ENCODE results near the gene BAAT. TPM values are rescaled to one million over a fixed set of nuclear protein-coding genes. Genes with fewer than 3 reads are reported as not detected.

The BAAT gene
- total and polyA plus RNA-seq, 2 of the 13 experiments (the other 11 are each of a cell fraction or from before 2014, with no cell fraction given) = 0.71 to 7.9 TPM

DNA sequence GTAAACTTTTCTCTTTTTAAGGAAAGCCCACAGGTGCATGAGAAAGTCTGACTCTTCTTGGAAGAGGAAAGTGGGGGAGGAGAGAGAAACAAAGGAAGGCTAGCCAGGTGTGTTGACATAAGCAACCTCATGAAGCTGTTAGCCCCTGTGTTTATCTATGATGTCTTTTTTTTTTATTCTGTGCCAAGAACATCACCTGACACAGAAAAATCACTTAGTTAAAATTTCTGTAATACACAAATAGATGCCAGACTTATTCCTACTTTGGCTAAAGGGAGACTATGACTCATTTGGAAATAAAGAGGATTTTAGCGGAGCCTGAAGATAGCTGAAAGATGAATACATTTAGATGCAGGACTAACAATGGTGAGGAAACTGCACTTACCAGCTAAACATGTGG, 58.3 kb downstream of the BAAT start (continued):
- TF ChIP-seq ZNF629 (CRISPR knock-in tag; conservative IDR thresholded peaks at IDR 0.05) (no peak), SOX5 (CRISPR knock-in tag; IDR thresholded peaks at IDR 0.05; ENCODE audit: borderline replicate concordance) (no peak), TRIM24 (CRISPR knock-in tag; IDR thresholded peaks at IDR 0.05) (no peak), FOXA1 (IDR thresholded peaks at IDR 0.05) (no peak), FOXA1 (CRISPR knock-in tag; IDR thresholded peaks at IDR 0.05) (0 out of 2 replicates have a peak, but pooled peaks have one; percentile 13), ZNF607 (CRISPR knock-in tag; IDR thresholded peaks at IDR 0.05; ENCODE audit: borderline replicate concordance) (no peak), ZNF260 (CRISPR knock-in tag; IDR thresholded peaks at IDR 0.05; ENCODE audit: borderline replicate concordance, low read depth) (no peak), ZNF776 (CRISPR knock-in tag; IDR thresholded peaks at IDR 0.05) (no peak), NCOA2 (CRISPR knock-in tag; IDR thresholded peaks at IDR 0.05) (peak; percentile 29; the same call in 1 of the 2 replicates), NONO (IDR thresholded peaks at IDR 0.05) (no peak), NONO (CRISPR knock-in tag; conservative IDR thresholded peaks at IDR 0.05) (no peak), SALL1 (CRISPR knock-in tag; IDR thresholded peaks at IDR 0.05) (0 out of 2 replicates have a peak, but pooled peaks have one; percentile 3), BCL6 (CRISPR knock-in tag; IDR thresholded peaks at IDR 0.05) (no peak), ZMYM4 (CRISPR knock-in tag; IDR thresholded peaks at IDR 0.05) (no peak; the same call in 1 of the 2 replicates), DNMT3B (CRISPR knock-in tag; conservative IDR thresholded peaks at IDR 0.05) (0 out of 2 replicates have a peak, but pooled peaks have one; percentile 19), ZBTB38 (CRISPR knock-in tag; IDR thresholded peaks at IDR 0.05) (no peak), HNRNPLL (IDR thresholded peaks at IDR 0.05; ENCODE audit: low read depth, low read length, poor library complexity, severe bottlenecking) (no peak), ZBTB42 (CRISPR knock-in tag; IDR thresholded peaks at IDR 0.05) (no peak), ATF7 (IDR thresholded peaks at IDR 0.05) (no peak), ATF7 (CRISPR knock-in tag; IDR thresholded peaks at IDR 0.05) (no peak), PAF1 (CRISPR knock-in tag; IDR thresholded peaks at IDR 0.05) (no peak), ZBTB21 (CRISPR knock-in tag; IDR thresholded peaks at IDR 0.05) (no peak), ZIK1 (CRISPR knock-in tag; IDR thresholded peaks at IDR 0.05; ENCODE audit: borderline replicate concordance, low read depth) (no peak)
- TF ChIP-seq, protein P1, sequence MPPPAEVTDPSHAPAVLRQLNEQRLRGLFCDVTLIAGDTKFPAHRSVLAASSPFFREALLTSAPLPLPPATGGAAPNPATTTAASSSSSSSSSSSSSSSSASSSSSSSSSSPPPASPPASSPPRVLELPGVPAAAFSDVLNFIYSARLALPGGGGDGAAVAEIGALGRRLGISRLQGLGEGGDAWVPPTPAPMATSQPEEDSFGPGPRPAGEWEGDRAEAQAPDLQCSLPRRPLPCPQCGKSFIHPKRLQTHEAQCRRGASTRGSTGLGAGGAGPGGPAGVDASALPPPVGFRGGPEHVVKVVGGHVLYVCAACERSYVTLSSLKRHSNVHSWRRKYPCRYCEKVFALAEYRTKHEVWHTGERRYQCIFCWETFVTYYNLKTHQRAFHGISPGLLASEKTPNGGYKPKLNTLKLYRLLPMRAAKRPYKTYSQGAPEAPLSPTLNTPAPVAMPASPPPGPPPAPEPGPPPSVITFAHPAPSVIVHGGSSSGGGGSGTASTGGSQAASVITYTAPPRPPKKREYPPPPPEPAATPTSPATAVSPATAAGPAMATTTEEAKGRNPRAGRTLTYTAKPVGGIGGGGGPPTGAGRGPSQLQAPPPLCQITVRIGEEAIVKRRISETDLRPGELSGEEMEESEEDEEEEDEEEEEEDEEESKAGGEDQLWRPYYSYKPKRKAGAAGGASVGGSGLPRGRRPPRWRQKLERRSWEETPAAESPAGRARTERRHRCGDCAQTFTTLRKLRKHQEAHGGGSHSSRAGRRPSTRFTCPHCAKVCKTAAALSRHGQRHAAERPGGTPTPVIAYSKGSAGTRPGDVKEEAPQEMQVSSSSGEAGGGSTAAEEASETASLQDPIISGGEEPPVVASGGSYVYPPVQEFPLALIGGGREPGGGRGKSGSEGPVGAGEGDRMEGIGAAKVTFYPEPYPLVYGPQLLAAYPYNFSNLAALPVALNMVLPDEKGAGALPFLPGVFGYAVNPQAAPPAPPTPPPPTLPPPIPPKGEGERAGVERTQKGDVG (CRISPR knock-in tag; IDR thresholded peaks at IDR 0.05; ENCODE audit: borderline replicate concordance) = no peak
- TF ChIP-seq, protein P2, sequence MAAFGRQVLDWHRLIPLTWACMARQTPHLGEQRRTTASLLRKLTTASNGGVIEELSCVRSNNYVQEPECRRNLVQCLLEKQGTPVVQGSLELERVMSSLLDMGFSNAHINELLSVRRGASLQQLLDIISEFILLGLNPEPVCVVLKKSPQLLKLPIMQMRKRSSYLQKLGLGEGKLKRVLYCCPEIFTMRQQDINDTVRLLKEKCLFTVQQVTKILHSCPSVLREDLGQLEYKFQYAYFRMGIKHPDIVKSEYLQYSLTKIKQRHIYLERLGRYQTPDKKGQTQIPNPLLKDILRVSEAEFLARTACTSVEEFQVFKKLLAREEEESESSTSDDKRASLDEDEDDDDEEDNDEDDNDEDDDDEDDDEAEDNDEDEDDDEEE (CRISPR knock-in tag; IDR thresholded peaks at IDR 0.05) = no peak
- TF ChIP-seq, protein P3, sequence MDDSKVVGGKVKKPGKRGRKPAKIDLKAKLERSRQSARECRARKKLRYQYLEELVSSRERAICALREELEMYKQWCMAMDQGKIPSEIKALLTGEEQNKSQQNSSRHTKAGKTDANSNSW (CRISPR knock-in tag; IDR thresholded peaks at IDR 0.05; ENCODE audit: borderline replicate concordance) = no peak

Data from HepG2 (cell line).